ENCODE measurements around the gene PHLDB3.

PHLDB3 gene

DNA sequence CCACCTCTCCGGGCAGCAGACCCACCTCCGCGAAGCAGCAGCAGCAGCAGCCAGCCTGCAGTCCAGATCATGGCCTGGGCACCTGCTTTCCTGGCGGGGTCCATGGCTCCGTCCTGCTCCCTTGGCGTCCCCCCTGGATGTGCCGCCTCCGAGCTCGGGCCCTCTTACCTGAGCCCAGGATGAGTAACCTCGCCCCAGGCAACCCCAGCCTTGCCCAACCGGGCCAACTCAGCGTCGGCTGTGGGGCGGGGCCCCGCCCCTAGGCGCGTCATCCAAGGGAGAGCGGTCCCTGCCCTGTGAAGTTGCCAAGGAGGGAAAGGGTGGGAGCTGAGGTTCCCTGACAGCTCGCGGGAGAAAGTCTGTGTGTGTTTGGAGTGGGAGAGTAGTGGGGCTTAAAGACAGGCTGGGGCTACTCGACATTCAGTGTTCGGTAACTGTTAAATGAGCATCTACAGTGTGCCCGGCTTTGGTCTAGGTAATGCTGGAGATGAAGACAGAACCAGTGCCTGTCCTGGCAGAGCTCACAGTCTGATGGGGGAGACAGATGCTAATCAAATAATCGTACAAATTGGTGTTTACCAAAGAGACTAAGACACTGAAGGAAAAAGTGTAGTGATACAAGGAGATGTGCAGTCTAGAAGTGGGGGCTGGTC is 39.0 kb downstream of the PHLDB3 start, which contains the start of gene LYPD3:
Gene LYPD3, minus strand, starts transcription at position 141 of the 653 bp plus-strand sequence. Its CDS starts 37 bp downstream, at position 104.
- Histone ChIP-seq H3K9me3 (ENCODE audit: control insufficient read depth, low read length) (peaks cover 4% of the 10 kb centered on the region), H3K27me3 (replicated peaks; ENCODE audit: control insufficient read depth, insufficient read depth, low read length) (peaks cover 5% of the 10 kb centered on the region), H3K4me3 (ENCODE audit: low read length) (peak within 1 kb of the TSS; percentile 84), H3K36me3 (ENCODE audit: control insufficient read depth, insufficient read depth, low read length, severe bottlenecking) (no peaks in the 10 kb centered on the region), H3K4me1 (ENCODE audit: control insufficient read depth, insufficient read depth, low read length) (peaks cover 20% of the 10 kb centered on the region), H3K9ac (ENCODE audit: low read length) (no peak within 1 kb of the TSS)
- DNase-seq (ENCODE audit: low read depth) = no peak

DNA sequence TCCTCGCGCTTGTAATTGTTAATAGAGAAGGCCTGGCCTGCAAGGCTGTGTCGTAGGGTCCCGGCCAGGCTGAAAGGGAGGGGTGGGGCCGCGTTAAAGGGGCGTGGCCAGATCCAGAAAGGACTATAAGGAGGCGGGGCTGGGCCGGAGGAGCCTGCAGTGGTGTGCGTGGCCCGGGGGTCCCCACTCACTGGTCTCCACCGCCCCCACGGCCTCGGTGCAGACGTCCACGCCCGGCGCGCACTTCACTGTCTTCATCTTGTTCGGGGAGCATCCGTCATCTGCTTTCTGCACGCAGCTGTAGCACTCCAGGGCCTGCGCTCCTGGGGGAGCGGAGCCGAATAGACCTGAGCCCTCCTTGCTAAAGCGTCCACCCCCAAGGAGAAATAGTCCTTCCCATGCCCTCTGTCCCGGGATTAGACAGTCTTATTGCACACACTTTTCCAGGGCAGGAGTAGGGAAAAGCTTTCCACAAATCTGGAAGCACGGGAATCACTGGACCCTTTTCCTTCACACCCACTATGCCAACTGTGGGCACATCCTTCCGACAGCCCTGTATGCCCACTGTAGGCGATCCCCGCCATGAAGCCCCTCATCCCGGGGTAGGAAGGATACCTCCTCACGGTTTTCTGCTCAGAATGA is 40.3 kb downstream of the PHLDB3 start:
- peaks cover 5% of the 10 kb centered on the region for H3K27me3 ChIP-seq (replicated peaks; ENCODE audit: control insufficient read depth, insufficient read depth, low read length)
- H3K36me3 ChIP-seq (ENCODE audit: control insufficient read depth, insufficient read depth, low read length, severe bottlenecking) = no peaks in the 10 kb centered on the region
- peak overlapping the region; percentile 84 for H3K4me3 ChIP-seq (ENCODE audit: low read length)
- peaks cover 17% of the 10 kb centered on the region for H3K4me1 ChIP-seq (ENCODE audit: control insufficient read depth, insufficient read depth, low read length)
- H3K9ac ChIP-seq (ENCODE audit: low read length) = peak overlapping the region; percentile 58
- peak; percentile 83 for DNase-seq (ENCODE audit: low read depth)
- peaks cover 4% of the 10 kb centered on the region for H3K9me3 ChIP-seq (ENCODE audit: control insufficient read depth, low read length)

DNA sequence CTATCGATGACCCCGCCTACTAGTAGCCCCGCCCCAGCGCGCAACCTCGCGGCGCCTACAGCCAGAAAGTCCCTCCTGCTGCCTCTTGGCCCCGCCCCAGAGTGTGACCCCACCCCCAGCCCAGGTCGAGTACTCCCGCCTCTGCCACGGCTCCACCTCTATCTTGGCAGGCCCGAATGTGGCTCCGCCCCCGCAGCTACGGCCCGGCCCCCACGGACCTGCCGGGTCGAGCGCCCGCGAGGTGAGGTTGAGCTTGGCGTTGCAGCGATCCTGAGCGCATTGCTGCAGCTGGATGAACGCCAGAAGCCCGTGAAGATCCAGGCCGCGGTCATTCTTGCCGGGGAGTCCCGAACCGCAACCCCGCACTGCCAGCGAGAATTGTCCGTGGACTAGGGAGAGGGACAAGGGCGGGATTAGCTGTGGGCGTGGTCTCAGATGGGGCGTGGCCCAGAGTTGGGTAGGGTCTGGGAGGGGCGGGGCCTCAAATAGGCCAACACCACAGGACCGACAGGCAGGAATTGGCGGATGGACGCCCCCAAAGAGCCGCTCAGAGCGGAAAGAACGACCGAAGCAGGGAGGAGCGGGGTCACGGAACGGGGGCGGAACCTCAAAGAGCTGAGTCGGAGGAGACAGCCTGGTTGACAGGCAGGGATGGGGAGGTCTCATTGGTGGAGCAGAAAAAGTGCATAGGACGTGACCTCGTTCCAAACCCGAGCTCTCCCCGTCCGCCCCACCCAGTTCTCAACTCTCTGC is 41.0 kb downstream of the PHLDB3 start:
- peaks cover 4% of the 10 kb centered on the region for H3K9me3 ChIP-seq (ENCODE audit: control insufficient read depth, low read length)
- H3K27me3 ChIP-seq (replicated peaks; ENCODE audit: control insufficient read depth, insufficient read depth, low read length) = peaks cover 5% of the 10 kb centered on the region
- H3K4me3 ChIP-seq (ENCODE audit: low read length) = peak overlapping the region; percentile 84
- DNase-seq (ENCODE audit: low read depth) = peak; percentile 96
- peak overlapping the region; percentile 58 for H3K9ac ChIP-seq (ENCODE audit: low read length)
- no peaks in the 10 kb centered on the region for H3K36me3 ChIP-seq (ENCODE audit: control insufficient read depth, insufficient read depth, low read length, severe bottlenecking)
- H3K4me1 ChIP-seq (ENCODE audit: control insufficient read depth, insufficient read depth, low read length) = peaks cover 10% of the 10 kb centered on the region

DNA sequence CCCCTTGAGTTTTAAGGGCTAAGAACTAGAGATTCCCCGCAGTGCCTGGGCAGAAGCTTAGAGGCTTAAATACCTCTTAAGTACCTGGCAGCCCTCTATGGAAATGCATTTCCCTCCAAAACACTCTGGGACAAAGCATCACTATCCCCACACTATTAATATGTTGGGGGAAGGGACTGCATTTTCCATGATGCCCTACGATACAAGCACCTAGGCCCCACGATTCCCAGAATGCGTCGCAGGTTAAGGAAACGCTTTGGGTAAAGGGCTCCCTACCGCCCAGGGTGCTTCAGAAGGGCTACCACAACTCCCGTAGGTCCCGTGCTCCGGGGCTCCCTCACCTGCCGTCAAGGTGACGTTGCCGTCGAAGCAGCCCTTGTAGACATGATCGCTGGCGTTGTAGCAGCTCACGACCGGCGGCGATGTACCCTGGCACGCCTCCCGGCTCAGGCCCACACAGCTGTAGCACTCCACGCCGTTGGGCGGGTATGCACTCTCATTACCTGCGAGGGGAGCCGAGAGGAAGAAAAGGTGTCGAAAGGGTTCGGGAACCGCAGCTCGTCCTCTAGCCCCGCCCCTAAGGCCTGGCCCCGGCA is 41.7 kb downstream of the PHLDB3 start:
- Histone ChIP-seq H3K36me3 (ENCODE audit: control insufficient read depth, insufficient read depth, low read length, severe bottlenecking) (no peaks in the 10 kb centered on the region), H3K27me3 (replicated peaks; ENCODE audit: control insufficient read depth, insufficient read depth, low read length) (peaks cover 6% of the 10 kb centered on the region), H3K9ac (ENCODE audit: low read length) (peak overlapping the region; percentile 29), H3K4me3 (ENCODE audit: low read length) (peak overlapping the region; percentile 84), H3K9me3 (ENCODE audit: control insufficient read depth, low read length) (peaks cover 4% of the 10 kb centered on the region), H3K4me1 (ENCODE audit: control insufficient read depth, insufficient read depth, low read length) (peaks cover 8% of the 10 kb centered on the region)
- DNase-seq (ENCODE audit: low read depth) = no peak

DNA sequence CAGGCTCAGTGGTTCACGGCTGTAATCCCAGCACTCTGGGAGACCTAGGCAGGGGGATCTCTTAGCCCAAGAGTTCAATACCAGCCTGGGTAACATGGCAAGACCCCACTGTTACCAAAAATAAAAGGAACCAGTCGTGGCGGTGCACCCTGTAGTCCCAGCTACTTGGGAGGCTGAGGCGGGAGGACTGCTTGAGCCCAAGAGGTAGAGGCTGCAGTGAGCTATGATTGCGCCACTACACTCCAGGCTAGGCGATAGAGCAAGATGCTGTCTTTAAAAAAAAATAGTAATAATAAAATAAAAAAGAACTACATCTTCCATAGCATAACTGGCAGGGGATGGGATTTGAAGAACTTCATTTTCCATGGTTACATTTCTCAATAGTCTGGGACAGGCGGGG is 42.2 kb downstream of the PHLDB3 start:
- DNase-seq (ENCODE audit: low read depth) = no peak
- H3K4me1 ChIP-seq (ENCODE audit: control insufficient read depth, insufficient read depth, low read length) = peaks cover 4% of the 10 kb centered on the region
- peaks cover 4% of the 10 kb centered on the region for H3K9me3 ChIP-seq (ENCODE audit: control insufficient read depth, low read length)
- peaks cover 8% of the 10 kb centered on the region for H3K27me3 ChIP-seq (replicated peaks; ENCODE audit: control insufficient read depth, insufficient read depth, low read length)
- no peaks in the 10 kb centered on the region for H3K36me3 ChIP-seq (ENCODE audit: control insufficient read depth, insufficient read depth, low read length, severe bottlenecking)
- no peak overlapping the region for H3K9ac ChIP-seq (ENCODE audit: low read length)
- H3K4me3 ChIP-seq (ENCODE audit: low read length) = no peak overlapping the region

DNA sequence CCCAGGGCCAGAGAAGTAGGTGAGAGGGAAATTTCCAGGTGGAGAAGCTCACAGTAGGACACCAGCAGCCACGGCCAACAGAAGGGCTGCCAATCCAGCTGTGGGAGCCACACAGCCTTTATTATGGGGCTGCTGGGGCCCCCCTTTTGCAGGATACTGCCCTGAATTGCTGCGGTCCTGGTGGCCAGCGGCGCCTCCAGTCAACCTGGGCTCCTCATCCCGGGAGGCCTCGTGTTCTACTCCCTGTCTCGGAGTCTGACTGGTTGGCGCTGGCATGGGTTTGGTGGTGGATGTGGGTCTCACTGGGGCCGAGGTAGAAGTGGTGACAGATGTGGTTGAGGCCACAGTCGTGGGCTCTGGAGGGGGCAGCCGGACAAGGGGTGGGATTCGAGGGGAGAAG is 43.2 kb downstream of the PHLDB3 start:
- H3K9me3 ChIP-seq (ENCODE audit: control insufficient read depth, low read length) = peaks cover 4% of the 10 kb centered on the region
- peaks cover 4% of the 10 kb centered on the region for H3K4me1 ChIP-seq (ENCODE audit: control insufficient read depth, insufficient read depth, low read length)
- H3K36me3 ChIP-seq (ENCODE audit: control insufficient read depth, insufficient read depth, low read length, severe bottlenecking) = no peaks in the 10 kb centered on the region
- no peak overlapping the region for H3K4me3 ChIP-seq (ENCODE audit: low read length)
- DNase-seq (ENCODE audit: low read depth) = no peak
- H3K9ac ChIP-seq (ENCODE audit: low read length) = no peak overlapping the region
- peaks cover 8% of the 10 kb centered on the region for H3K27me3 ChIP-seq (replicated peaks; ENCODE audit: control insufficient read depth, insufficient read depth, low read length)

DNA sequence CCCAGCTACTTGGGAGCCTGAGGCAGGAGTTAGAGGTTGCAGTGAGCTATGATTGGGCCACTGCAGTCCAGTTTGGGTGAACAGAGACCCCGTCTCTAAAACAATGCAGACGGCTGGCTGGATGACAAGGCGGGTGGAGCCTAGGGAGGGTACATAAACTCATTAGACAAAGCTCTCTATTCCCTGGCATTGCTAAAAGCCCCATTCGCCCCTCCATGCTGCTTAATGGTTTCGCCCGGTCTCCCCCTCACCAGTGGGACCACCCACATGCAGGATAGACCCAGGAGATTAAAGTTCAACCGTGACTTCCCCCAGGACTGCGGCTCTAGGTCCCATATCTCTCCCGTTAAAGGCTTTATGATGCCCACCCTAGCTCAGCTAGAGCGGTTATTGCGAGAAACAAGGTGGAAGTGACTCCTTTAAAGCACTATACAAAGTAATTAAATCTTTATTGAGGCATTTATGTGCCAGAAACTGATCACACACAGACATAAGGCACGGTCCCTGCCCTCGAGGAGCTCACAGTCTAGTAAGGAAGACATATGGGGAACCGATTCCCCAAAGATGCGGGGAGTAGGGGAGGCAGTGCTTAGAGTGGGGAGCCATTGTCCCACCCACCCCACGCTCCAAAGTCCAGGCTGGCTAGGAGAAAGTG is 44.1 kb downstream of the PHLDB3 start:
- Histone ChIP-seq H3K9me3 (ENCODE audit: control insufficient read depth, low read length) (peaks cover 4% of the 10 kb centered on the region), H3K27me3 (replicated peaks; ENCODE audit: control insufficient read depth, insufficient read depth, low read length) (peaks cover 7% of the 10 kb centered on the region), H3K9ac (ENCODE audit: low read length) (no peak overlapping the region), H3K4me3 (ENCODE audit: low read length) (no peak overlapping the region), H3K36me3 (ENCODE audit: control insufficient read depth, insufficient read depth, low read length, severe bottlenecking) (no peaks in the 10 kb centered on the region), H3K4me1 (ENCODE audit: control insufficient read depth, insufficient read depth, low read length) (peaks cover 6% of the 10 kb centered on the region)
- no peak for DNase-seq (ENCODE audit: low read depth)

DNA sequence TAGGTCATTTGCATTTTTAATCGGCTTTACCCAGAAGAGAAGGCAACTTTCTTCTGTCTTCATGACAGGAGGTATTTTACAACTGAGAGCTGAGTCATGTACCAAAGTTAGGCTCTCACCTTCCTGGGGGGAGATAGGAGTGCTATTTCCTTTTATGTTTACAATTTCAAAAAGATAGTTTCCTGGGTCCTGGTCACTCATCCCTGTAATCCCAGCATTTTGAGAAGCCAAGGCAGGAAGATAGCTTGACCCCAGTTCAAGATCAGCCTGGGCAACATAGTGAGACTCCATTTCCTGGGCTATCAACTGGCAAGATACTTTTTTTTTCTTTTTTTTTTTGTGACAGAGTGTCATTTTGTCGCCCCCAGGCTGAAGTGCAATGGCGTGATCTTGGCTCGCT is 46.7 kb downstream of the PHLDB3 start:
- Histone ChIP-seq H3K4me1 (ENCODE audit: control insufficient read depth, insufficient read depth, low read length) (peaks cover 7% of the 10 kb centered on the region), H3K4me3 (ENCODE audit: low read length) (no peak overlapping the region), H3K9ac (ENCODE audit: low read length) (no peak overlapping the region), H3K9me3 (ENCODE audit: control insufficient read depth, low read length) (peaks cover under 1% of the 10 kb centered on the region), H3K36me3 (ENCODE audit: control insufficient read depth, insufficient read depth, low read length, severe bottlenecking) (no peaks in the 10 kb centered on the region), H3K27me3 (replicated peaks; ENCODE audit: control insufficient read depth, insufficient read depth, low read length) (peaks cover 7% of the 10 kb centered on the region)
- no peak for DNase-seq (ENCODE audit: low read depth)

DNA sequence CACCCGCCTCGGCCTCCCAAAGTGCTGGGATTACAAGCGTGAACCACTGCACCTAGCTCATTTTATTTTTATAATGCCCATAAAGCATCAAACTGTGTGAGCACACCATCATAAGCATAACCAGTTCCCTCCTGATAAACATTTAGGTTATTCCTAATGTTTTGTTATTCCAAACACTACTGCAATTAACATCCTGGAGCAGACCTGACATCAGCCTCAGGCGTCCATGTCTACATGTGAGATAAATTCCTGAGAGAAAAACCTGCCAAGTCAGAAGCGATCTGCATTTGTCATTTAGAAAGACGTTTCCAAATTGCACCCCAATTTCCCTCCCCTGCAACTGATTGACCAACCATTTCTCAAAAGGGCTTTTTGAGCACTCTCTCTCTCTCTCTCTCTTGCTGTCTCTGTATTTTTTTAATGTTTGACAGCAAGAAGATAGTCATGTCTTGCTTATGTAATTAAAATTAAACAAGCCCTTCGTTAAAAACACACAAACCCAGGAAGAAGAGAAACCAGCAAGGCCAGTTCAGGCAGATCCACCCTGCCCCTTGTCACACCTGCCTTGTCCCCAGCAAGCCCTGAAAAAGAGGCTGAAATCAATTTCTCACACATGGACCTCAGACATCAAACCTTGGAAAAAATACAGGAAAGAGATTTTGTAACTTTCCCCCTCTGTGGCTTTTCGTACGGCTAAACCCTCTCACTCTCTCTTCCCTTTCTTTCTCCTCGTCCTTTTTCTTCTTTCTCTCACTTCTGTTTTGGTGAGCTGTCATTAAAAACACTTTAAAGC is 49.0 kb downstream of the PHLDB3 start:
- DNase-seq (ENCODE audit: low read depth) = no peak
- H3K9ac ChIP-seq (ENCODE audit: low read length) = no peak overlapping the region
- peaks cover 4% of the 10 kb centered on the region for H3K9me3 ChIP-seq (ENCODE audit: control insufficient read depth, low read length)
- peaks cover 7% of the 10 kb centered on the region for H3K27me3 ChIP-seq (replicated peaks; ENCODE audit: control insufficient read depth, insufficient read depth, low read length)
- H3K4me3 ChIP-seq (ENCODE audit: low read length) = no peak overlapping the region
- peaks cover 12% of the 10 kb centered on the region for H3K4me1 ChIP-seq (ENCODE audit: control insufficient read depth, insufficient read depth, low read length)
- H3K36me3 ChIP-seq (ENCODE audit: control insufficient read depth, insufficient read depth, low read length, severe bottlenecking) = no peaks in the 10 kb centered on the region

DNA sequence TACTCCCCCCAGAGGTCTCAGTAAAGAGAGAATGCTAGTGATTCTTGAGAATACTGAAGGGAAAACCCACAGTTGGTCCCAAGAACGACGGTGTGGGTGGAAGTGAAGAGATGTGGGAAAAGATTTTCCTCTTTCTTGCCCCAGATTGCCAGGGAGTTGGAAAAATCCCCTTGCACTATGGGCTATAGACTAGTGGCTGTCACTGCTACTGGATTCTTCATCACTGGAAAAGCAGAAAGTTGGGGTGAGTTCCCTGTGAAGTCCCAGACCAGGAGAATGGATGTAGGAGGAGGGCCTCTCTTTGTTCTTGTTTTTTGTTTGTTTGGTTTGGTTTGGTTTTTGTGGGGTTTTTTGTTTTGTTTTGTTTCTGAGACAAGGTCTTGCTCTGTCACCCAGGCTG is 50.5 kb downstream of the PHLDB3 start:
- Histone ChIP-seq H3K36me3 (ENCODE audit: control insufficient read depth, insufficient read depth, low read length, severe bottlenecking) (no peaks in the 10 kb centered on the region), H3K9me3 (ENCODE audit: control insufficient read depth, low read length) (peaks cover 4% of the 10 kb centered on the region), H3K27me3 (replicated peaks; ENCODE audit: control insufficient read depth, insufficient read depth, low read length) (peaks cover 7% of the 10 kb centered on the region)

More for the DNA sequence above, 50.5 kb downstream of the PHLDB3 start:
- H3K4me1 ChIP-seq (ENCODE audit: control insufficient read depth, insufficient read depth, low read length) = peaks cover 14% of the 10 kb centered on the region
- no peak overlapping the region for H3K4me3 ChIP-seq (ENCODE audit: low read length)
- H3K9ac ChIP-seq (ENCODE audit: low read length) = no peak overlapping the region
- no peak for DNase-seq (ENCODE audit: low read depth)
